ENCODE measurements around the gene SV2B. TPM values are rescaled to one million over a fixed set of nuclear protein-coding genes. Genes with fewer than 3 reads are reported as not detected.

The SV2B gene
- total RNA-seq, 1 experiment from 2014 or later = 1.4 TPM

DNA sequence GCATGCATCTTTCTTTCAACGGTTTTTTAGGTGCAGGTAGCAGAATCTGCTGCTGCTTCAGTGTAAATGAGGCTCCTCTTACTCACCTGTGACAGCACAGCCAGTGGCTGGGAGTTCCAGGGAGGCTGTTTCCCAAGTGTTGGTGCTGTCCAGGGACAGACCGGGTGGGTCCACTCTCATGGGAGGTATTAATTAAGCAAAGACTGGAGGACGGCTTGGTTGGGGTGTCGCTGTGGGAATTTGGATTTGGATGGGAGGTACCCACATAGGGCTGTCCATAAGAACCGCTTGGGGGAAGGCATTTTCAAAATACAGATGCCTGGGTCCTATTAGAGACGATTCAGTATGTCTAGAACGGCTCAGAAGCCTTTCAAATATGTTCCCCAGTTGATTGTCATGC, 42.9 kb downstream of the SV2B start:
- H3K9me3 Mint-ChIP-seq = peaks cover 2% of the 10 kb centered on the region; the same call in 1 of the 2 replicates
- TF ChIP-seq RORB (CRISPR knock-in tag; IDR thresholded peaks at IDR 0.05) (no peak), NFATC4 (CRISPR knock-in tag; IDR thresholded peaks at IDR 0.05) (no peak), RELA (CRISPR knock-in tag; IDR thresholded peaks at IDR 0.05; ENCODE audit: borderline replicate concordance) (no peak), FOXK1 (CRISPR knock-in tag; IDR thresholded peaks at IDR 0.05) (no peak), ZNF416 (CRISPR knock-in tag; IDR thresholded peaks at IDR 0.05) (no peak), ZNF232 (CRISPR knock-in tag; IDR thresholded peaks at IDR 0.05) (no peak), GRHL2 (CRISPR knock-in tag; IDR thresholded peaks at IDR 0.05; ENCODE audit: insufficient replicate concordance, severe bottlenecking) (no peak), NR3C1 (CRISPR knock-in tag; conservative IDR thresholded peaks at IDR 0.05; ENCODE audit: low read depth) (no peak), ATF1 (CRISPR knock-in tag; IDR thresholded peaks at IDR 0.05) (no peak), ZNF263 (CRISPR knock-in tag; IDR thresholded peaks at IDR 0.05; ENCODE audit: low read depth) (no peak)
- TF ChIP-seq, protein P1, sequence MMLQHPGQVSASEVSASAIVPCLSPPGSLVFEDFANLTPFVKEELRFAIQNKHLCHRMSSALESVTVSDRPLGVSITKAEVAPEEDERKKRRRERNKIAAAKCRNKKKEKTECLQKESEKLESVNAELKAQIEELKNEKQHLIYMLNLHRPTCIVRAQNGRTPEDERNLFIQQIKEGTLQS (CRISPR knock-in tag; conservative IDR thresholded peaks at IDR 0.05) = no peak
- TF ChIP-seq, protein P2, sequence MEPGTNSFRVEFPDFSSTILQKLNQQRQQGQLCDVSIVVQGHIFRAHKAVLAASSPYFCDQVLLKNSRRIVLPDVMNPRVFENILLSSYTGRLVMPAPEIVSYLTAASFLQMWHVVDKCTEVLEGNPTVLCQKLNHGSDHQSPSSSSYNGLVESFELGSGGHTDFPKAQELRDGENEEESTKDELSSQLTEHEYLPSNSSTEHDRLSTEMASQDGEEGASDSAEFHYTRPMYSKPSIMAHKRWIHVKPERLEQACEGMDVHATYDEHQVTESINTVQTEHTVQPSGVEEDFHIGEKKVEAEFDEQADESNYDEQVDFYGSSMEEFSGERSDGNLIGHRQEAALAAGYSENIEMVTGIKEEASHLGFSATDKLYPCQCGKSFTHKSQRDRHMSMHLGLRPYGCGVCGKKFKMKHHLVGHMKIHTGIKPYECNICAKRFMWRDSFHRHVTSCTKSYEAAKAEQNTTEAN (CRISPR knock-in tag; IDR thresholded peaks at IDR 0.05) = no peak
- TF ChIP-seq, protein P3, sequence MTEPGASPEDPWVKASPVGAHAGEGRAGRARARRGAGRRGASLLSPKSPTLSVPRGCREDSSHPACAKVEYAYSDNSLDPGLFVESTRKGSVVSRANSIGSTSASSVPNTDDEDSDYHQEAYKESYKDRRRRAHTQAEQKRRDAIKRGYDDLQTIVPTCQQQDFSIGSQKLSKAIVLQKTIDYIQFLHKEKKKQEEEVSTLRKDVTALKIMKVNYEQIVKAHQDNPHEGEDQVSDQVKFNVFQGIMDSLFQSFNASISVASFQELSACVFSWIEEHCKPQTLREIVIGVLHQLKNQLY (CRISPR knock-in tag; IDR thresholded peaks at IDR 0.05) = no peak
- TF ChIP-seq, protein P4, sequence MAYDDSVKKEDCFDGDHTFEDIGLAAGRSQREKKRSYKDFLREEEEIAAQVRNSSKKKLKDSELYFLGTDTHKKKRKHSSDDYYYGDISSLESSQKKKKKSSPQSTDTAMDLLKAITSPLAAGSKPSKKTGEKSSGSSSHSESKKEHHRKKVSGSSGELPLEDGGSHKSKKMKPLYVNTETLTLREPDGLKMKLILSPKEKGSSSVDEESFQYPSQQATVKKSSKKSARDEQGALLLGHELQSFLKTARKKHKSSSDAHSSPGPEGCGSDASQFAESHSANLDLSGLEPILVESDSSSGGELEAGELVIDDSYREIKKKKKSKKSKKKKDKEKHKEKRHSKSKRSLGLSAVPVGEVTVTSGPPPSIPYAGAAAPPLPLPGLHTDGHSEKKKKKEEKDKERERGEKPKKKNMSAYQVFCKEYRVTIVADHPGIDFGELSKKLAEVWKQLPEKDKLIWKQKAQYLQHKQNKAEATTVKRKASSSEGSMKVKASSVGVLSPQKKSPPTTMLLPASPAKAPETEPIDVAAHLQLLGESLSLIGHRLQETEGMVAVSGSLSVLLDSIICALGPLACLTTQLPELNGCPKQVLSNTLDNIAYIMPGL (CRISPR knock-in tag; IDR thresholded peaks at IDR 0.05) = no peak
- TF ChIP-seq, protein P5, sequence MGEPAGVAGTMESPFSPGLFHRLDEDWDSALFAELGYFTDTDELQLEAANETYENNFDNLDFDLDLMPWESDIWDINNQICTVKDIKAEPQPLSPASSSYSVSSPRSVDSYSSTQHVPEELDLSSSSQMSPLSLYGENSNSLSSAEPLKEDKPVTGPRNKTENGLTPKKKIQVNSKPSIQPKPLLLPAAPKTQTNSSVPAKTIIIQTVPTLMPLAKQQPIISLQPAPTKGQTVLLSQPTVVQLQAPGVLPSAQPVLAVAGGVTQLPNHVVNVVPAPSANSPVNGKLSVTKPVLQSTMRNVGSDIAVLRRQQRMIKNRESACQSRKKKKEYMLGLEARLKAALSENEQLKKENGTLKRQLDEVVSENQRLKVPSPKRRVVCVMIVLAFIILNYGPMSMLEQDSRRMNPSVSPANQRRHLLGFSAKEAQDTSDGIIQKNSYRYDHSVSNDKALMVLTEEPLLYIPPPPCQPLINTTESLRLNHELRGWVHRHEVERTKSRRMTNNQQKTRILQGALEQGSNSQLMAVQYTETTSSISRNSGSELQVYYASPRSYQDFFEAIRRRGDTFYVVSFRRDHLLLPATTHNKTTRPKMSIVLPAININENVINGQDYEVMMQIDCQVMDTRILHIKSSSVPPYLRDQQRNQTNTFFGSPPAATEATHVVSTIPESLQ (CRISPR knock-in tag; IDR thresholded peaks at IDR 0.05) = no peak
- TF ChIP-seq, protein P6, sequence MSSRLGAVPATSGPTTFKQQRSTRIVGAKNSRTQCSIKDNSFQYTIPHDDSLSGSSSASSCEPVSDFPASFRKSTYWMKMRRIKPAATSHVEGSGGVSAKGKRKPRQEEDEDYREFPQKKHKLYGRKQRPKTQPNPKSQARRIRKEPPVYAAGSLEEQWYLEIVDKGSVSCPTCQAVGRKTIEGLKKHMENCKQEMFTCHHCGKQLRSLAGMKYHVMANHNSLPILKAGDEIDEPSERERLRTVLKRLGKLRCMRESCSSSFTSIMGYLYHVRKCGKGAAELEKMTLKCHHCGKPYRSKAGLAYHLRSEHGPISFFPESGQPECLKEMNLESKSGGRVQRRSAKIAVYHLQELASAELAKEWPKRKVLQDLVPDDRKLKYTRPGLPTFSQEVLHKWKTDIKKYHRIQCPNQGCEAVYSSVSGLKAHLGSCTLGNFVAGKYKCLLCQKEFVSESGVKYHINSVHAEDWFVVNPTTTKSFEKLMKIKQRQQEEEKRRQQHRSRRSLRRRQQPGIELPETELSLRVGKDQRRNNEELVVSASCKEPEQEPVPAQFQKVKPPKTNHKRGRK (CRISPR knock-in tag; IDR thresholded peaks at IDR 0.05; ENCODE audit: borderline replicate concordance) = no peak
- TF ChIP-seq, protein P7, sequence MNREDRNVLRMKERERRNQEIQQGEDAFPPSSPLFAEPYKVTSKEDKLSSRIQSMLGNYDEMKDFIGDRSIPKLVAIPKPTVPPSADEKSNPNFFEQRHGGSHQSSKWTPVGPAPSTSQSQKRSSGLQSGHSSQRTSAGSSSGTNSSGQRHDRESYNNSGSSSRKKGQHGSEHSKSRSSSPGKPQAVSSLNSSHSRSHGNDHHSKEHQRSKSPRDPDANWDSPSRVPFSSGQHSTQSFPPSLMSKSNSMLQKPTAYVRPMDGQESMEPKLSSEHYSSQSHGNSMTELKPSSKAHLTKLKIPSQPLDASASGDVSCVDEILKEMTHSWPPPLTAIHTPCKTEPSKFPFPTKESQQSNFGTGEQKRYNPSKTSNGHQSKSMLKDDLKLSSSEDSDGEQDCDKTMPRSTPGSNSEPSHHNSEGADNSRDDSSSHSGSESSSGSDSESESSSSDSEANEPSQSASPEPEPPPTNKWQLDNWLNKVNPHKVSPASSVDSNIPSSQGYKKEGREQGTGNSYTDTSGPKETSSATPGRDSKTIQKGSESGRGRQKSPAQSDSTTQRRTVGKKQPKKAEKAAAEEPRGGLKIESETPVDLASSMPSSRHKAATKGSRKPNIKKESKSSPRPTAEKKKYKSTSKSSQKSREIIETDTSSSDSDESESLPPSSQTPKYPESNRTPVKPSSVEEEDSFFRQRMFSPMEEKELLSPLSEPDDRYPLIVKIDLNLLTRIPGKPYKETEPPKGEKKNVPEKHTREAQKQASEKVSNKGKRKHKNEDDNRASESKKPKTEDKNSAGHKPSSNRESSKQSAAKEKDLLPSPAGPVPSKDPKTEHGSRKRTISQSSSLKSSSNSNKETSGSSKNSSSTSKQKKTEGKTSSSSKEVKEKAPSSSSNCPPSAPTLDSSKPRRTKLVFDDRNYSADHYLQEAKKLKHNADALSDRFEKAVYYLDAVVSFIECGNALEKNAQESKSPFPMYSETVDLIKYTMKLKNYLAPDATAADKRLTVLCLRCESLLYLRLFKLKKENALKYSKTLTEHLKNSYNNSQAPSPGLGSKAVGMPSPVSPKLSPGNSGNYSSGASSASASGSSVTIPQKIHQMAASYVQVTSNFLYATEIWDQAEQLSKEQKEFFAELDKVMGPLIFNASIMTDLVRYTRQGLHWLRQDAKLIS (CRISPR knock-in tag; IDR thresholded peaks at IDR 0.05; ENCODE audit: borderline replicate concordance) = no peak
- TF ChIP-seq, protein P8, sequence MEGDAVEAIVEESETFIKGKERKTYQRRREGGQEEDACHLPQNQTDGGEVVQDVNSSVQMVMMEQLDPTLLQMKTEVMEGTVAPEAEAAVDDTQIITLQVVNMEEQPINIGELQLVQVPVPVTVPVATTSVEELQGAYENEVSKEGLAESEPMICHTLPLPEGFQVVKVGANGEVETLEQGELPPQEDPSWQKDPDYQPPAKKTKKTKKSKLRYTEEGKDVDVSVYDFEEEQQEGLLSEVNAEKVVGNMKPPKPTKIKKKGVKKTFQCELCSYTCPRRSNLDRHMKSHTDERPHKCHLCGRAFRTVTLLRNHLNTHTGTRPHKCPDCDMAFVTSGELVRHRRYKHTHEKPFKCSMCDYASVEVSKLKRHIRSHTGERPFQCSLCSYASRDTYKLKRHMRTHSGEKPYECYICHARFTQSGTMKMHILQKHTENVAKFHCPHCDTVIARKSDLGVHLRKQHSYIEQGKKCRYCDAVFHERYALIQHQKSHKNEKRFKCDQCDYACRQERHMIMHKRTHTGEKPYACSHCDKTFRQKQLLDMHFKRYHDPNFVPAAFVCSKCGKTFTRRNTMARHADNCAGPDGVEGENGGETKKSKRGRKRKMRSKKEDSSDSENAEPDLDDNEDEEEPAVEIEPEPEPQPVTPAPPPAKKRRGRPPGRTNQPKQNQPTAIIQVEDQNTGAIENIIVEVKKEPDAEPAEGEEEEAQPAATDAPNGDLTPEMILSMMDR (IDR thresholded peaks at IDR 0.05) = no peak
- DNase-seq (ENCODE audit: low spot score) (no peak), ATAC-seq (no peak)
- ChIA-PET CTCF (no interaction called here), POLR2A (no interaction called here)
- H3K27ac Mint-ChIP-seq = no peak overlapping the region
- H3K27me3 Mint-ChIP-seq (ENCODE audit: low read depth) = no peaks in the 10 kb centered on the region
- no peaks in the 10 kb centered on the region for H3K36me3 Mint-ChIP-seq
- no peak overlapping the region for H3K4me3 Mint-ChIP-seq
- peaks cover 5% of the 10 kb centered on the region for H3K4me1 Mint-ChIP-seq

All from WTC11 (cell line).